GM12872 (cell line): ENCODE measurements around the gene SYT12.

ENCODE experiments used
- CTCF ChIP-seq: IDR thresholded peaks from 3 replicates; pipeline ENCODE4 v1.5.1; 2011; ENCODE audit warnings: low read depth, mild to moderate bottlenecking, low read length, moderate library complexity; ENCODE audit not compliant: insufficient read depth

SYT12 gene

GRCh38 chr11:67054836-67055523 lies 32.0 kb downstream of the SYT12 start:
- TF ChIP-seq CTCF, result no peak

- no peak for TF ChIP-seq CTCF
Observed at GRCh38 chr11:67055812-67056211, 32.9 kb downstream of the SYT12 start.

DNA sequence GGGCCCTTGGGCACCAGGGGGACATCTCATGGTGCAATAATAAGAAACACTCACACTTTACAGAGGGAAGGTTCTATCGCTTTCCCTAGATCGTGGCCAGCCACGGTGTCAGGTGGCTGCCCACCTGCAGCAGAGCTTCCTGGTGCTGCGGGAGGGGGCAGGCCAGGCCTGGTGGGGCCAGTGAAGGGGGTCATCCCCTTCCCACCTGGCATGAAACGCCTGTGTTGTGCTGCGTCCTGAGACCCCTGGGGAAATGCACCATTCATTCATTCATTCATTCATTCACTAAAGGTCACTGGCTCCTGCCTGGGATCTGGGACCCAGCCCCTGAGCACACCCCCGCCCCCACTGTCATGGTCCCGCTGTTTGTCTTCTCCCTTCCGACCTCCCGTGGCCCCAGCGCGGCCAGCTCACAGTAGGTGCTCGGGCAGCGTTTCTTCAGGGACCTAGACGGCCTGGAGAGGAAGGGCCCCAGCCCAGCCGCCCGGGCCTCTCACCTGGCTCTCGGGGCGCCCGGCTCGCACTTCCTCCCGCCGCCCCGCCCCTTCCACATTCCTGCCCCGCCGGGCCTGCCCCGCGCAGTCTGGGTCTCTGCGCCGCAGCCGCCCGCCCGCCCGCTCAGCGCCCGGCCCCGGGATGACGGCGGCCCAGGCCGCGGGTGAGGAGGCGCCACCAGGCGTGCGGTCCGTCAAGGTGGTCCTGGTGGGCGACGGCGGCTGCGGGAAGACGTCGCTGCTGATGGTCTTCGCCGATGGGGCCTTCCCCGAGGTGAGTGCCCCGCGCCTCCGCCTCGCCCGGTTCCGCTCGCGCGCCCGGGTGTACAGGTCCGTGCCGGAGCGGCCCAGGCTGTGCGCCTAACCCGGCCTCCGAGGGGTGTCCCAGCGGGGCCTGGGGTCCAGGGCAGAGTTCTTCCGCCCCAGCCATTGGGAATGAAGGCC lies 33.6 kb downstream of the SYT12 start, which contains the start of gene RHOD:
RHOD (plus strand) TSS at position 581 of the 938 bp plus-strand sequence; CDS start at position 637, 56 bp downstream.
- TF ChIP-seq CTCF, result no peak

- no peak for TF ChIP-seq CTCF
Observed at GRCh38 chr11:67057205-67057672, 34.3 kb downstream of the SYT12 start.

- no peak for TF ChIP-seq CTCF
Observed at GRCh38 chr11:67058506-67058905, 35.6 kb downstream of the SYT12 start.

GRCh38 chr11:67059671-67060070 lies 36.7 kb downstream of the SYT12 start:
- no peak for TF ChIP-seq CTCF

DNA sequence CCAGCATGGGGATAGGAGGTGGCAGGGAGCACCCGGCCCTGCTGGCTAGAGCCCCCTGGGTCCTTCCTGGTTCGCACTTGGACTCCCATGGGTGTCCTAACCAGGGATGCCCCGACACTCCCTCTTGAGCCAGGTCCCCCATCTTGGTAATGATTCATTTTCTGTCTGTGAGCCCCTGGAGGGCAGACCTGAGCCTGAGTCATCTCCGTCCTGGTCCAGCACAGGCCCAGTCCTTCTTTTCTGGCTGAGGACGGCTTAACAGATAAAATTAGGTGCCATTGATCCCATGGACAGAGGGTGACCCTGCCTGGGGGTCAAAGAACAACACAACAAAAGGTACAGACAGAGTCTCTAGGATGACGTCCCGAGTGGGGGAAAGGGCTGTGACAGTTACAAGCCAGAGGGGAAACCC lies 37.2 kb downstream of the SYT12 start:
- TF ChIP-seq CTCF, result no peak
